LHCN-M2 (cell line): ENCODE data around the gene NUP88. TPM values are rescaled to one million over a fixed set of nuclear protein-coding genes. Genes with fewer than 3 reads are reported as not detected.
"Not testable (repeated sequence)": the region's sequence is repeated elsewhere in the genome, so short reads cannot be mapped to it uniquely, and the experiment has no call there.

Experiments
- DNase-seq: peaks from one replicate; pipeline ENCODE4 v3.0.0-alpha.2; 2012; ENCODE audit warnings: low read depth
- polyA plus RNA-seq: library from polyadenylated mRNA; unstranded; fragments of >200 nt; gene quantifications from one replicate; pipeline ENCODE4 v1.2.1, GENCODE V29; 2012; ENCODE audit warnings: missing spikeins
- total RNA-seq: library from RNA; depleted of rRNA; stranded (reverse); fragments of >200 nt; gene quantifications from 2 replicates; pipeline ENCODE4 v1.2.3, GENCODE V29; 2014; rRNA removed

NUP88 gene
- total RNA-seq, result 108 and 109 TPM in 2 replicates
- 59.7 TPM for polyA plus RNA-seq

DNA sequence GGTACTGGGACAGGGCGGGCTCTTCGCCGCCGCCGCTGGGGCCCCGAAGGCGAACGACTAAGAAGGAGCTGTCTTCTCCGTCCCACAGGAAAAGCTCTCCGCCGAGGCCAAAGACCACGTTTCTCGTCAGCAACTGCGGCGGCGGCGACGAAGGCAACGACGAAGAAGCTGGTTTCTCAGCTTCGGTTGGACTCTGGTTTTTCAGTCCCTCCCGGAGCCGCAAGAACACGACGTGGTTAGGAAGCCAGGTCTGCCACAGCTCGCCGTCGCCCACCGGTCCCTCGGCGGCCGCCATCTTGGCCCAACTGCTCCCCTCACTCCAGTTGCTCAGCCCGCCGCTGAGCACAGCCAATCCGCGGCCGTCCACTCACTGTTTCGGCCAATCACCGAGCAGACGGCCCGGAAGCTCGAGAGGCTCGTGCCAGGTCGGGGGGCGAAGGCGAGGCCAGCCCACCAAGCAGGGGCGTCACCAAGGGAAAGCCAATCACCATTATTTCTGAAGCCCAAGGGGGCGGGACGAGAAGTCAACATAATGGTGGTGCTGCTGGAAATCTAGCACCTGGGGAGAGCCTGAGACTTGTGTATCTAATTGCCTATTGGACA lies at the start of gene NUP88:
Gene NUP88 (minus strand): TSS at position 307 of the 603 bp plus-strand sequence. CDS start 12 bp downstream, at position 295.
- DNase-seq, result peak; percentile 97

DNA sequence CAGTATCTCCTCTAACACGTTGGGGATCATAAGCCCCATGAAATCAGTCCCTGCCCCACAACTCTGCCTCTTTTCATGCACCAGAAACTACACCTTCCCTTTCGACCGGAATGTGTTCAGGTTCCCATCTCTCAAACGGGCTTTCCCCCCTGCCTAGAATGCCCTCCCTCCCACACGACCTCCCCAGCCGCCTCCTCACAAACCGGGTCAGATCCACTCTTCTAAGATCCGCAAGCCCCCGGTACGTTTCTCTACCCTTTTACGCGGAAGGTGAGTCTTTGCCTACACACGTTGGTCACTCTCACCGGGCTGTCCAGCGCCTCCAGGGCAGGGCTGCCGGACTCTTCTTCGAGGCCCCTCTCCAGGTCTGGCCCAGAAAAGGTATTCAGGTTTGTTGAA lies 48.6 kb upstream of the NUP88 start:
- DNase-seq, result no peak

DNA sequence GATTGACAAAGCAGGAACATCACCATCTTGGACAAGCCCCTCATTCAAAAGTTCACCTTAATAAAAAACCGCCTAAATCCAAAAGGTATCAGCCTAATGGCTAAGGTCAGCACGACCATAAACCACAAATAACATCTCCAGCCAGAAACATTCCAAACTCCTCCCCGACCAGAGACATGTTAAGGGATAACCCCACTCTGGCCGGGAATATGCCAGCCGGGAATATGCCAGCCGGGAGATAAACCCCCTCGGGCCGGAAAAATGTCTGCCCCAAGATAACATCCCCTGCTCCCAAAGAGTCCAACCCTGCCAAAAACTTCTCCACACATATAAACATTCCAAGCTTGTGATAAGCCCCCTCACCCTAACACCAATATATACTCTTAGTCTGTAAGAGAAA lies 48.0 kb upstream of the NUP88 start:
- no peak for DNase-seq

DNA sequence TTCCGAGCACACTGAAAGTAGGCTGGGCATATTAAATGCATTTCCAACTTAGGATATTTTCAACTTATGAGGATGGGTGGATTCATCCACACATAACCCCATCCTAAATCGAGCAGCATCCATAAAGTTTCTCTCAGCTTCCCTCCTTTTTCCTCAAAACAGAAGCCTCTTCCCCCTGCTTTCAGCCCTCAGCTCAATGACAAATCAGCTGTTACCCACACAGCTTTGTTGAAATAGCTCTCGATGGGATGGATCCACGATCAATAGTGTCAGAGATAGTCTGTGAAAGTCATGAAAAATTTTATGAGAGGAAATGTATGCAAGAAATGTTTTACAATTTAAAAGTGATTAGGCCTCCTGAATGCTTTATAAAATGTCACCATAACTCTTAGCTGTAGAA lies 46.8 kb upstream of the NUP88 start:
- no peak for DNase-seq

DNA sequence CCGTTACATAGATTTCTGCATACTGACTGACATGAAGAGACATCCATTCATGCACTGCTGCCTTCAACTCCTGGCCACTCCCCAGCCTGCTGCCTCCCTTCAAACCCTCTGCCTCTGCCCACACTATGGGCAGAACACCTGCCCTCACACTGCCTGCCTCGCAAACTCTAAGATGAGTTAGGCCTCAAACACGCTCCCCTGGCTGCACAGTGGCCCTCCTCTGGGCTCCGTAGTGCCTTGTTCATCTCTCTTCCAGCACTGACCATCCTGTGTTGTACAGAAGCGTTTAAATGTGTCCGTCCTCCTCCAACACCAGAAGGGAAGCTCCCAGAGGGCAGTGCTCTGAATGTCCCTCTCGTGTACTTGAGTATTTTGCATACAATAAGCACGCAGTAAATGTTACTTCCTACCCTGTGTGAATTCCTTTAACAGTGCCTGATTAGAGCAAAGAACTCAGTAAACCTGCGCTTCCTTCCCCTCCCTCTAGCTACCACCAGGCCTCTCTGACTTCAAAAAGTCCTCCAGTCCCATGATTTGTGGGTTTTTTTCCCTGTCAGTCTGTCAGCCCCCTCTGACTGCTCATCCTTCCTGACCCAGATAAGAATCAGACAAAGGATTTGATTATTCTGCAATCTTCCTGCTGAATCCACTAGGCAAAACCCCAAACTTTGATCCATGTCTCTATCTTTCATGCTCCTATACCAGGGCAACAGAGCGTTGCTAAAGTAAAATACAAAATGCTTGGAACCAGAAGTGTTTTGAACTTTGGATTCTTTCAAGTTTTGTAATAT lies 45.5 kb upstream of the NUP88 start:
- no peak for DNase-seq

DNA sequence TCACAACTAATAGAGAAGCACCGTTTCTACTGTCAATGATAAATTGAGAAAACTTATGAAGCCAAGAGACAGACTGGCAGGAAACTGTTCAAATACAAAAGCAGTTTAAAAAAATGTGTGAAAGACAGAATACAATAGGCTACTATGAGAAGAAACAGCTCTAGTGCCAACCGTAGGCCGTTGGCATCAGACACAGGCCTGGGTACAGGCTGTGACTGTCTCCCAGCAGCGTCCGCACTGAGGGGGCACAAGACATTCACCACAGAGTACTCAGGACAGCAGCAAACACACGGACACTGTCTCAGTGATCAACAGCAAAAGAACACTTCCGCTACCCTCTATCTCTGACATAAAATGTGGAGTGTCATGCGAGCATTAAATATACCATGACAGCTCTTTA lies 27.3 kb upstream of the NUP88 start:
- no peak for DNase-seq

DNA sequence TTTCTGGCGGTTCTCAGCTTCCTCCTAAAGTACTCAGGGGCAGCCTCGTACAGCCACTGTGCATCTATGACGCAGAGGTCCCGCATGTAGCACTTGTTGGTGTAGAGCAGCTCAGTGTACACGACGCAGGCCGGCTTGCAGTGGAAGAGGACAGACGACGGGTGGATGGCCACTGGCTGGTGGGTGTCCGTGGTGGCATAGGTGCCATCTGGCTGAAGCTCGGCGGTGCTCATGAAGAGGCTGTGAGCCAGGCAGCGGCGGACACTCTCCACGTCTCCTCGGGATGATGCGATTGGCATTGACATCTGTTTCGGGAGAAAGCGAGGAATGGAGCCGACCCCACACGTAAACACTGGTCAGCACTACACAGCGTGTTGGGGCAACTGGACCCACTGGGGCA lies 24.7 kb upstream of the NUP88 start:
- no peak for DNase-seq

DNA sequence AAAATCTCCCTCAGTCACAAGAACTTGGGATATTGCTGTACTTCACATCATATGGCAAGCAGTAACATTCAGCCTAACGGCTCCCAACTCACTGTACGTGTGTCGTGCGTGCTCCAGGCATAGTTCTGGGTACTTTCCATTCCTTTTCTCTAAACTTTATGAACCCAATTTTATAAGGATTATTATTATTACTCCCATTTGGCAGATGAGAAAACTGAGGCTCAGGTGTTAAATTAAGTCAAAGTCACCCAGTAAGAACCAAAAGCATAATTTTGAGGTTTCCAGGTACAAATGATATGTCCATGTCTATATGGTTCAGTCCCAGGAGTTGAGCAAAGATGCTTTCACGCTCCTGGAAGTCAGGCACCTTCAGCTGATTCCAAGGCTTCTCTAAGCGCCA lies 24.3 kb upstream of the NUP88 start:
- no peak for DNase-seq

DNA sequence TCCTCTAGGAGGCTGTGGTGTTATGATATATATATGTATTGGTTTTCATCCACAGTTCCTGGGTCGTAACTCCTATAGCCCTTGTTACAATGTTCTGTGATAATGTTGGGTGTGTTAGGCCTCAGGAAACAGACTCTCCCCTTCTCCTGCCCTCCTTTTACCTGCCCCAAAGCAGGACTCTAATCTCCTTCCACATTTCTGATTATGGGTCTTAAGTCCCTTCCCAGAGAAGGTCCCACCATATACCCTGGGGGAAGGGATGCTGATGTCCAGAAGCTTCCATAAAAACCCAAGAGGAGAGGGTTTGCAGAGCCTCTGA lies 19.9 kb upstream of the NUP88 start:
- DNase-seq, result no peak

DNA sequence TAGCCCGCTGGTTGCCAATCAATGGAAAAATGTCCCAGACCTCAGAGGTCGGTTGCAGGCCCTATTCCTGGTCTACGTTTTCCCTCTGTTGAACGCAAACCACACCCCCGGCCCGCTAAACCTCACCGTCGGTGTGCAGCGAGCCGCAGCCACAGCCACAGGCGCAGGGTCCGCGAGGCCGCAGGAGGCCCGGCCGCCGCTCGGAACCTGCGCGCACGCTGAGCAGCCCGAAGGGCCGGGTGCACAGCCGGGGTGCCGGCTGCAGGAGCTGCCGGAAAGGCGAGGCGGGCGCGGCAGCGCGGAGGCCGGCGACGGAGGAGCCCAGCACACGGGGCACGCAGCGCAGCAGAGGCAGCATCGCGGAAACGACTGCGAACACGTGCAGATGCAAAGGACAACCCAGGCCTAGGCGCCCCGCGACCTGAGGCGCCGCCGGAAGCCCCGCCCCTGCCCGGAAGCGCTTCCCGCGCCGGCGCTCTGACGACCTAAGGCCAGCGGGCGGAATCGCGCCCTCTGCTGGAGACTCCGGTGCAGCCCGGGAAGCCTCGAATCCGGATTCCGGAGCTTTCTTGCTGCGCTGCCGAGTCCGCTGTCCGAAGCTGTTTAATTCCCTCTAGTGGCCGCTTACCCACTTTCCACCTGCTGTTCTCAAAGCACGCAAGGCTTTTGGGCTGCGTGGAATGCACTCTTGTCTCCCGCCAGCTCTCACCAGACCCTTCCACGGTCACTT lies 19.4 kb upstream of the NUP88 start, which contains the start of gene C1QBP:
Gene C1QBP (minus strand): TSS at position 440 of the 730 bp plus-strand sequence. CDS start 82 bp downstream, at position 358.
- peak; percentile 91 for DNase-seq

DNA sequence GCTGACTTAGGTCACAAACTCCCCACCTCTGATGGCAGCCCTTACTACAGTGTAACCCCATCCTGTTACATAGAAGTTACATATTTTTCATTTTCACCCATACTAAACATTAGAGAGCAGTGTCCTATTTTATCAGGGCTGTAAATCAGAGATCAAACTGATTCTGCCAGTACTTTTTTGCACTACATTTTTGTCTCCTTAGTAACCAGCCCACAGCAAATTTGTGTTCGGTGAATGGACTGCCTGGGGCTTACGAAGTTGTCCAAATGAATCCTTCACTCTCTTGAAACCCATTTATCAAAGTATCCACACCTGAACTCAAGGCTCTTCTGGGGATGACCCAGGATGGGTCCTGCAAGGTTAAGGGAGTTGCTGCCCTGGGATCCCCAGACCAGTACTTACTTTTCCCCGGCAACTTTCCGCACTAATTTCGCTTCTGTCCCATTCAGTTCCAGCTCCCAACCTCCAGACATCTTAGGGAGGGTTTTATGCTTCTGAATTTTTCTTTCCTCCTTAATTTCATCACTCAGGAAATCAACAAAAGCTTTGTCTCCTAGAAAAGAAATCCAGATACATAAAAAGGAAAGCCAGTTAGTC lies 18.4 kb upstream of the NUP88 start:
- DNase-seq, result peak; percentile 13

DNA sequence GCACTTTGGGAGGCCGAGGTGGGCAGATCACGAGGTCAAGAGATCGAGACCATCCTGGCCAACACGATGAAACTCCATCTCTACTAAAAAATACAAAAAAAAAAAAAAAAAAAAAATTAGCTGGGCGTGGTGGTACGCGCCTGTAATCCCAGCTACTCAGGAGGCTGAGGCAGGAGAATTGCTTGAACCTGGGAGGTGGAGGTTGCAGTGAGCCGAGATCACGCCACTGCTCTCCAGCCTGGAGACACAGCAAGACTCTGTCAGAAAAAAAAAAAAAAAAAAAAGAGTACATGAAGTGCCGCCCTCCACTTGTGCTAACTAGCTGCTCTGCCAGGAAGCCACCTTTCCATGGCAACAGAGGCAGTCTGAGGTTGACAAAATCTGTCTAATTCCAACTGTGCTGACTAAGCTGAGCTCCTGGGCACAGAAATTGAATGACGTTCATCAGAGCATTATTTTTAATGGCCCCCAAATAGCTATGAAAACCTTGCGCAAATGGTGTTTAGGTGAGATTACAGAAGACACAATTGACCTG lies 16.4 kb upstream of the NUP88 start:
- not testable (repeated sequence) for DNase-seq

DNA sequence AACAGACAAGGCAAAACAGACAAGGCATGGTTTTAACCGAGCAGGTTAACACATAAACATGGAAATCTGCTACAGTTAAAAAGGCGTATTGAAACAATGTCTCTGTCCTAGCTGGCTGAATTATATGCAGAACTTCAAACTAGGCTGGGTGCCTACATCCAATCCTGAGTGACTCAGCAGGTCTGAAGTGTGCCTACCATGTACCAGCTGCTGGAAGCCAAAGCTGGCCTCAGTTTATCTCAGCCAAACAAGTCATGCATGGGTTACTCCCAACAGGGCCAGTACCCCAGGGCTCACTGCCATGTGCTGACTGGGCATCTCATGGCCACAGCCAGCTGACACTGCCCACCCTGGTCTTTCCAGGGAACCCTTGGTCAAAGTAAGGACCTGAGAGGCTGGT lies 15.5 kb upstream of the NUP88 start:
- no peak for DNase-seq

DNA sequence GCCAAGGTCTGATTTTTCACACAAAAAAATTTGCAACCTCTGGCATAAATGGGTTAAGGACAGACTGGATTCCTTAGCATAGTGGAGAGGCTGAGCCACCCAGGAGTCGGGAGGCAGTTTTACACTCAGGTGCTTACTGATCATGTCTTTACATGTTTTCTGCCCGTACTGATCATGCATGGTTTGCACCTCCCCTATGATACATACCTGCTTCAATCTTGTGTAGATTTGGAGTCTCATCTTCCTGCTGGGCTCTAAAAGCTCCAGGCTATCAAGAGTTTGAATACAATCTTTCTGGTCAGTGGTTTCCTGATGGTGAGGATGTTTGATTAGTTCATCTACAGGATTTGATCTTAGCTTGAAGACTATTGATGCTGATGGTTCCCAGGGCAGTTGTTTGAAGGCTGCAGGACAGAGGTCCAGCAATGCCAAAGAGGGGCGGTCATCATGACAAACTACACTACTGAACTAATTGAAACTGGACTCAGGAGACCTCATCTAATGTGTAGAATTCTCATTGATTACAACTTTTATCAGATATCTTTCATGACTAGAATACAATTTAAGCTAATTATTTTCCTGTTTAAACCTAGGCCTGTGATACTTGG lies 12.6 kb upstream of the NUP88 start:
- no peak for DNase-seq

DNA sequence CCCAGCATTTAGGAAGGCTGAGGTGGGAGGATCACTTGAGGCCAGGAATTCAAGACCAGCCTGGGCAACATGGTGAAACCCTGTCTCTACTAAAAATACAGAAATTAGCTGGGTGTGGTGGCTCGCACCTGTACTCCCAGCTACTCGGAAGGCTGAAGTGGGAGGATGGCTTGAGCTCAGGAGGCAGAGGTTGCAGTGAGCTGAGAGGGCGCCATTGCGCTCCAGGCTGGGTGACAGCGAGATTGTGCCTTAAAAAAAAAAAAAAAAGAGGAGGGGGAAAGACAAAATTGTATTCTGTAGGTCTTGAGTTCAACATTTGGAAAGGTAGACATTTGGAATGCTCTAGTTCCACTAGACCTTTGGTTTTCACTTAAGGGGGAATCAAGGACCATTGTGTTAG lies 11.8 kb upstream of the NUP88 start:
- DNase-seq, result not testable (repeated sequence)

DNA sequence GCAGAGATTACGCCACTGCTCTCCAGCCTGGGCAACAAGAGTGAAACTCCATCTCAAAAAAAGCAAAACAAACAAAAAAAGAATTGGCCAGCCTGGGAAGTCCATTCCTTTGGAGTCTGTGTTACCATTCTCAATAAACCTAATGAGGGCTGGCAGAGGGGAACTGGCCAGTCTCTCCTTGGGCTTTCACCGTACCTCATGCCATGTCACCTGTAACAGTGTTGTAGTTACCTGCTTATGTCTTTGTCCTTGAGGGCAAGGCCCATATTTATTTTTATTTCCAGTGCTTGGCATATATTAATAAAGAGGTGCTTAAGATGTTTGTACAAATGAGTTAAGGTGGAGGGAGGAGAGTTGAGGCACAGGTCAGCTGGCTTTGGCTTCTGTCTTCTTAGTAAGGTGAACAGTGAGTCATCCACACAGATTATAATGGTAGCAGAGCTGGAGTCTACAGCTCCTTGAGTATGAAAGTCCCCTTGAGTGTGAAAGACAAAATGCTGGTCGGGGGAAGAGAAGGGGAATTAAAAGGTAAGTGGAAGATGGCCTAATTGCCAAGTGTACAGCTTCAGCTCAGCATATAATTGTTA lies 11.0 kb upstream of the NUP88 start:
- no peak for DNase-seq

DNA sequence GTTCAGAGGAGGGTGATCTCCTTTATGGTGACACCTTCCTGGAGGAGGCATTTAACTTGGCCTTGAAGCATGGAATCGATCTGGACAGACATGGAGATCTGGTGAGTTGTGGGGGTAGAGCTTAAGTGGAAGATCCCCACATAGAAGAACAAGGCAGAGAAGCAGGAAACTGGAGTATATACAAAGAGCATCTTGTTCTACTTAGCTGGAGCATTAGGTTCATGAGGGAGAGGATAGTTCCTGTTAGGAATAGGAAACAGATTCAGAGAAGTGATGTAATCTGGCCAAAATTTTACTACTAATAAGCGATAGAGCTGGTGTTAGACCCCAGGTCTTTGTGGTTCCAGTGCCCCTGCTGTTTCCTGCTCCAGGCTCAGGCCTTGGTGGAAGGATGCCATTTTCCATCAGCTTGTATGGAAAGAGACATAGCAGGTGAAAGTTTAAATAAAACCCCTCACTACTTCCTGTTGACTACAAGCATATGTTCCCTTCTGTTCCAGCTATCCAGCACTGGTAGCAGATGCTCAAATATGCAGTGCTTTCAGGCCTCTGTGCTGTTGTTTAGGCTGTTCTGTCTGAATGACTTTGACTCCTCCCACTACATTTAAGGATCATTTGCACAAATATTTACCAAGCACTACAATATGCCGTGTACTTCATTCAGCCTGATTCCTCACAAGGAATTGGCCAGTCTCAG lies 9.9 kb upstream of the NUP88 start:
- DNase-seq, result no peak

DNA sequence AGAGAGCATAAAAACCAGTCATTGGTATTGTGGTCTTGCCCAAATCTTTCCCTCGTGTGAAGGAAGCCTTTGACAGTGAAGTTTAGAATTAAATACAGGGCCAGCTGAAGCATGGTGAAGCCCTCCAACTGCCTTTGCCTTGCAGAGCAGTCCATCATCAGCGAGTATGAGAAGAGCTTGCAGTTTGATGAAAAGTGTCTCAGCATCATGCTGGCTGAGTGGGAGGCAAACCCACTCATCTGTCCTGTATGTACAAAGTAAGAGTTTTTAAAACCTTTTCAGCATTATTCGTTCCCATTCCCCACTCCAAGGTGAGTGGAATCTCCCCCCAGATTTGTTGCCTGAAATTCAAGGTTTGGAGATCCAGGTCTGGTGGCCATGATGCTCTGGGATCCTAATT lies 6.4 kb upstream of the NUP88 start:
- DNase-seq, result no peak

DNA sequence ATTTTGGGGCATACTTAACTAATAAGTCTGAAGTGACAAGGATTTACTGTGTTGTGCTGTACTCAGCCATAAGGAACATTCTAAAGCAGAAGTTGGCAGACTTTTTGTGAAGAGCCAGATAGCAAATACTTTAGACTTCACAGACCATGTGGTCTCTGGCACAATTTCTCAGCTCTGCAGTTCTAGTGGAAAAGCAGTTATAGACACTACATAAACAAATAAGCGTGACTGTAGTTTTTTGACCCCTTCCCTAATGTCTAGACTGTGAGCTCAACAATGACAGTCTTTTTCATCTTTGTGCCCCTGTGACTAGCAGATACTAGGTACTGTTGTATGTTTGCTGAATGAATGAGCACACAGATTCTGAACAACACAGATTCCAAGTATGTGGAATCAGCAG lies 5.4 kb upstream of the NUP88 start:
- no peak for DNase-seq

DNA sequence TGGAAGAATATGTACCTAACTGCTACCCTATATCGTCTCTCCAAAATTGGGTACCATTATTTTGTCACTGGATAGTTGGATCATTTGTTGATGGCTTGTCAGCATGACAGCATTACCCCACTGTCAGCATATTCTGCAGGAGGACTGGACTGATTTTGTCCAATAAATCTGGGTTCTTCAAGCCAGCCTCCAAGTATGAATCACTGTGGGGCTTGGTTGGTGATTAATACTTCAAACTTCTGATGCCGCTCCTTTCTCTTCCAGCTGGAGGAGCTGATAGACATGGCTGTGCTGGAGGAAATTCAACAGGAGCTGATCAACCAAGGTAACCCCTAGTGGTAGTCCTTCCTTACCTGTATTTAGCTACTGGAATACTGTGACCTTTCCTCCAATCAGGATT lies 3.0 kb upstream of the NUP88 start:
- DNase-seq, result peak; percentile 81
